Measurements from ENCODE around the gene KCNN1. TPM values are rescaled to one million over a fixed set of nuclear protein-coding genes. Genes with fewer than 3 reads are reported as not detected.

KCNN1 gene
- total and polyA plus RNA-seq, 2 donors (not counting 1 experiment from before 2014, with no cell fraction given), result under 0.01 TPM; not detected in 1

DNA sequence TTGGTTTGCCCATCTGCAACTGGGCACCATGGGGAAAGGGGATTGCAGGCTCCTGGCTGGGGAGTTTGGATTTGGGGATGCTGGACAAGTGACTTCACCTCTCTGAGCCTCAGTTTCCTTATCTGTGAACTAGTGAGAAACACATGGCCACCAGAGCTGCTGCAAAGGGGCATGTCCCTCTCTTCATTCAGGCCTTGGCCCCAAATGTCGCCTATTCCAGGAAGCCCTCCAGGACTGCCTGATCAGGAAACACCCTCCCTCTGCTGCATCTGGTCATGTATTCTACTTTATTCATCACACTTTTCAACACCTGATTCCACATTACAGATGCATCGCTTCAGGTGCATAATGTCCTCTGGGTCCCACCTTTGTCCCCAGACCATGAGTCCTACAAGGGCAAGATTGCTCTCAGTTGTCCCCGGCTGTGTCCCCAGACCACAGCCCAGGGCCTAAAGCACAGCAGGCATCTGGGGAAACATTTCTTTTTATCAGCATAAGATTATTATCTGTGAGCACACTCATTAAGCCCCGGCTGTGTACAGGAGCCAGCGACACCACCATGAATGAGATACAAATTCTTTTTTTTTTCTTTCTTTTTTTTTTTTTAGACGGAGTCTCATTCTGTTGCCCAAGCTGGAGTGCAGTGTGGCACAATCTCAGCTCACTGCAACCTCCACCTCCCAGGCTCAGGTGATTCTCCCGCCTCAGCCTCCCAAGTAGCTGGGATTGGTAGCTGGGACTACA is 78.6 kb downstream of the KCNN1 start:
- H3K36me3 ChIP-seq (ENCODE audit: control insufficient read depth, insufficient read depth, low read length), result no peaks in the 10 kb centered on the region
- peak overlapping the region; percentile 17 to 43 (median 22) for H3K4me3 ChIP-seq (replicated peaks in 1 of 4; ENCODE audit: control extremely low read depth in 1 of 4, insufficient read depth in 1 of 4, low read depth in 3 of 4, low read length in 4 of 4)
- H2AFZ ChIP-seq (ENCODE audit: low read length), result peak overlapping the region; percentile 66
- no peak overlapping the region for H3K9ac ChIP-seq (ENCODE audit: insufficient read depth, low read length)
- no peaks in the 10 kb centered on the region for H4K20me1 ChIP-seq (ENCODE audit: control insufficient read depth, extremely low read depth, insufficient read depth, low read length)
- H3K27ac ChIP-seq (ENCODE audit: insufficient read depth, low read length), result no peak overlapping the region
- DNase-seq (ENCODE audit: low read depth in 2 of 2), result no peak
- TF ChIP-seq, protein P1, sequence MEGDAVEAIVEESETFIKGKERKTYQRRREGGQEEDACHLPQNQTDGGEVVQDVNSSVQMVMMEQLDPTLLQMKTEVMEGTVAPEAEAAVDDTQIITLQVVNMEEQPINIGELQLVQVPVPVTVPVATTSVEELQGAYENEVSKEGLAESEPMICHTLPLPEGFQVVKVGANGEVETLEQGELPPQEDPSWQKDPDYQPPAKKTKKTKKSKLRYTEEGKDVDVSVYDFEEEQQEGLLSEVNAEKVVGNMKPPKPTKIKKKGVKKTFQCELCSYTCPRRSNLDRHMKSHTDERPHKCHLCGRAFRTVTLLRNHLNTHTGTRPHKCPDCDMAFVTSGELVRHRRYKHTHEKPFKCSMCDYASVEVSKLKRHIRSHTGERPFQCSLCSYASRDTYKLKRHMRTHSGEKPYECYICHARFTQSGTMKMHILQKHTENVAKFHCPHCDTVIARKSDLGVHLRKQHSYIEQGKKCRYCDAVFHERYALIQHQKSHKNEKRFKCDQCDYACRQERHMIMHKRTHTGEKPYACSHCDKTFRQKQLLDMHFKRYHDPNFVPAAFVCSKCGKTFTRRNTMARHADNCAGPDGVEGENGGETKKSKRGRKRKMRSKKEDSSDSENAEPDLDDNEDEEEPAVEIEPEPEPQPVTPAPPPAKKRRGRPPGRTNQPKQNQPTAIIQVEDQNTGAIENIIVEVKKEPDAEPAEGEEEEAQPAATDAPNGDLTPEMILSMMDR (conservative IDR thresholded peaks at IDR 0.05 in 1 of 2, IDR thresholded peaks at IDR 0.05 in 1 of 2; ENCODE audit: low read depth in 1 of 2, low read length in 2 of 2), result no peak
- no peak for TF ChIP-seq EZH2 (IDR thresholded peaks at IDR 0.05; ENCODE audit: low read length, missing control alignments)
- H3K4me2 ChIP-seq (ENCODE audit: extremely low read depth, insufficient read depth, low read length), result peak overlapping the region; percentile 93
- H3K9me3 ChIP-seq (ENCODE audit: control insufficient read depth, insufficient read depth, low read depth, low read length), result no peaks in the 10 kb centered on the region
- H3K79me2 ChIP-seq (ENCODE audit: control insufficient read depth, insufficient read depth, low read length), result no peaks in the 10 kb centered on the region
- H3K4me1 ChIP-seq (ENCODE audit: control insufficient read depth, extremely low read depth, insufficient read depth, low read length), result peaks cover 6% of the 10 kb centered on the region
- peaks cover 9% of the 10 kb centered on the region for H3K27me3 ChIP-seq (ENCODE audit: control insufficient read depth, insufficient read depth, low read length)

DNA sequence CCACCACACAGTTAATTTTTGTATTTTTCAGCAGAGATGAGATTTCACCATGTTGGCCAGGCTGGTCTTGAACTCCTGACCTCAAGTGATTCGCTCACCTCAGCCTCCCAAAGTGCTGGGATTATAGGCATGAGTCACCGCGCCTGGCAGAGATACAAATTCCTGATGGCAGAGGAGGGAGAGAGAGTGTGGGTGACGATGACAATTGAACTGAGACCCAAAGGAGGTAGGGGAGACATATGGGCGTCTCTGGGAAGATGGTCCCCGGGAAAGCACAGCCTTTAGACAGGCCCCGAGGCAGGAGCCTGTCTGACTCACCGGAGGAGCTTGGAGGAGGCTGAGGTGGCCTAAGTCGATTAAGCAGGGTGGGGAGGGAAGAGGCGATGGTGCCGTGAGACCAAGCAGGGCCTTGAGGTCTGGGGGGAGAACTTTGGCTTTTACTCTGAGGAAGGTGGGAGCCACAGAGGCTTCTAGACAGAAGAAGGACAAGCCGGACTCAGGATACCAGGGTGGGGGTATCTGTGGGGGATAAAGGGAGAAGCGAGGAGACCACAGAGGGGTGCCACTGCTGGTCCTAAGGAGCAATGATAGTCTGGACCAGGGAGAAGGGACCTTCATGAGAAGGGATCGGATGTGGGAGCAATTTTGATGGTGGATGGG is 79.3 kb downstream of the KCNN1 start:
- TF ChIP-seq, protein P1 (conservative IDR thresholded peaks at IDR 0.05 in 1 of 2, IDR thresholded peaks at IDR 0.05 in 1 of 2; ENCODE audit: low read depth in 1 of 2, low read length in 2 of 2), result no peak
- TF ChIP-seq EZH2 (IDR thresholded peaks at IDR 0.05; ENCODE audit: low read length, missing control alignments), result no peak
- H2AFZ ChIP-seq (ENCODE audit: low read length), result no peak overlapping the region
- no peak overlapping the region for H3K4me2 ChIP-seq (ENCODE audit: extremely low read depth, insufficient read depth, low read length)
- no peaks in the 10 kb centered on the region for H3K79me2 ChIP-seq (ENCODE audit: control insufficient read depth, insufficient read depth, low read length)
- no peak overlapping the region for H3K27ac ChIP-seq (ENCODE audit: insufficient read depth, low read length)
- no peaks in the 10 kb centered on the region for H4K20me1 ChIP-seq (ENCODE audit: control insufficient read depth, extremely low read depth, insufficient read depth, low read length)
- H3K36me3 ChIP-seq (ENCODE audit: control insufficient read depth, insufficient read depth, low read length), result no peaks in the 10 kb centered on the region
- no peak overlapping the region for H3K4me3 ChIP-seq (replicated peaks in 1 of 4; ENCODE audit: control extremely low read depth in 1 of 4, insufficient read depth in 1 of 4, low read depth in 3 of 4, low read length in 4 of 4)
- peaks cover 4% of the 10 kb centered on the region for H3K27me3 ChIP-seq (ENCODE audit: control insufficient read depth, insufficient read depth, low read length)
- H3K9me3 ChIP-seq (ENCODE audit: control insufficient read depth, insufficient read depth, low read depth, low read length), result no peaks in the 10 kb centered on the region
- peak; percentile 50 to 73 for DNase-seq (ENCODE audit: low read depth in 2 of 2)
- H3K9ac ChIP-seq (ENCODE audit: insufficient read depth, low read length), result no peak overlapping the region
- H3K4me1 ChIP-seq (ENCODE audit: control insufficient read depth, extremely low read depth, insufficient read depth, low read length), result peaks cover 6% of the 10 kb centered on the region

DNA sequence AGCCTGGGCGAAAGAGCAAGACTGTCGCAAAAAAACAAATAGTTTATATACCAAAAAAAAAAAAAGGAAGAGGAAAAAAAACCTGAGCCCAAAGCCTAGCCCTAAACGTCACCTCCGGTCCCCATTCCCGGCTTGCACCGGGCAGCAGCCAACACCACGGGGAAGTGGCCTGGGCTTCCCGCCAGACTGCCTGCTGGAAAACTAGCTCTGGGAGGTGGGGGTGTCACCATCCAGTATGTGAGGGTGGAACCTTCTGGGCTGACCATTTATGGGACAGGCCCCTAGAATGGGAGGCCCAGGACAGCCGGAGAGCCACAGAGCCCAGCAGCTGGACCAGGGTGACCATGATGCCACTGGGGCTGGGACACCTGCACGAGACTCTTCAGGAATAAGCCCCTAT is 82.5 kb downstream of the KCNN1 start:
- no peak overlapping the region for H3K4me2 ChIP-seq (ENCODE audit: extremely low read depth, insufficient read depth, low read length)
- H3K79me2 ChIP-seq (ENCODE audit: control insufficient read depth, insufficient read depth, low read length), result no peaks in the 10 kb centered on the region
- no peak overlapping the region for H3K9ac ChIP-seq (ENCODE audit: insufficient read depth, low read length)
- no peak for TF ChIP-seq EZH2 (IDR thresholded peaks at IDR 0.05; ENCODE audit: low read length, missing control alignments)
- TF ChIP-seq, protein P1 (conservative IDR thresholded peaks at IDR 0.05 in 1 of 2, IDR thresholded peaks at IDR 0.05 in 1 of 2; ENCODE audit: low read depth in 1 of 2, low read length in 2 of 2), result no peak
- H4K20me1 ChIP-seq (ENCODE audit: control insufficient read depth, extremely low read depth, insufficient read depth, low read length), result no peaks in the 10 kb centered on the region
- H2AFZ ChIP-seq (ENCODE audit: low read length), result no peak overlapping the region
- peaks cover 6% of the 10 kb centered on the region for H3K4me1 ChIP-seq (ENCODE audit: control insufficient read depth, extremely low read depth, insufficient read depth, low read length)
- H3K27me3 ChIP-seq (ENCODE audit: control insufficient read depth, insufficient read depth, low read length), result no peaks in the 10 kb centered on the region
- peak; percentile 33 to 52 for DNase-seq (ENCODE audit: low read depth in 2 of 2)
- H3K27ac ChIP-seq (ENCODE audit: insufficient read depth, low read length), result no peak overlapping the region
- H3K9me3 ChIP-seq (ENCODE audit: control insufficient read depth, insufficient read depth, low read depth, low read length), result no peaks in the 10 kb centered on the region
- no peaks in the 10 kb centered on the region for H3K36me3 ChIP-seq (ENCODE audit: control insufficient read depth, insufficient read depth, low read length)
- no peak overlapping the region for H3K4me3 ChIP-seq (replicated peaks in 1 of 4; ENCODE audit: control extremely low read depth in 1 of 4, insufficient read depth in 1 of 4, low read depth in 3 of 4, low read length in 4 of 4)
